ENCODE results near the gene TRIM72.

The TRIM72 gene

DNA sequence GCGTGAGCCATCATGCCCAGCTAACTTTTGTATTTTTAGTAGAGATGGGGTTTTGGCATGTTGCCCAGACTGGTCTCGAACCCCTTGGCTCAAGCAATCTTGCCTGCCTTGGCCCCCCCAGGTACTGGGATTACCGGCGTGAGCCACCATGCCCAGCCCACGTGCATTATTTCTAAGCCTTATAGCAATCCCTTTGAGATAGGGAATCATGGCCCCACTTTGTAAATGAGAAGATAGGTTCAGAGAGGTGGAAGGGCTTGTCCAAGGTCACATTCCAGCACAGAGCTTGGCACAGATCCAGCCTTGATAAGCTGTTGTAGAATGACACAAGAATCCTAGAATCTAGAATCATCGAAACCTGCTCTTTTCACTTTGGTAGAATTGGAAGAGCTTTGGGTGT is 7.1 kb upstream of the TRIM72 start:
- TF ChIP-seq, protein P1, sequence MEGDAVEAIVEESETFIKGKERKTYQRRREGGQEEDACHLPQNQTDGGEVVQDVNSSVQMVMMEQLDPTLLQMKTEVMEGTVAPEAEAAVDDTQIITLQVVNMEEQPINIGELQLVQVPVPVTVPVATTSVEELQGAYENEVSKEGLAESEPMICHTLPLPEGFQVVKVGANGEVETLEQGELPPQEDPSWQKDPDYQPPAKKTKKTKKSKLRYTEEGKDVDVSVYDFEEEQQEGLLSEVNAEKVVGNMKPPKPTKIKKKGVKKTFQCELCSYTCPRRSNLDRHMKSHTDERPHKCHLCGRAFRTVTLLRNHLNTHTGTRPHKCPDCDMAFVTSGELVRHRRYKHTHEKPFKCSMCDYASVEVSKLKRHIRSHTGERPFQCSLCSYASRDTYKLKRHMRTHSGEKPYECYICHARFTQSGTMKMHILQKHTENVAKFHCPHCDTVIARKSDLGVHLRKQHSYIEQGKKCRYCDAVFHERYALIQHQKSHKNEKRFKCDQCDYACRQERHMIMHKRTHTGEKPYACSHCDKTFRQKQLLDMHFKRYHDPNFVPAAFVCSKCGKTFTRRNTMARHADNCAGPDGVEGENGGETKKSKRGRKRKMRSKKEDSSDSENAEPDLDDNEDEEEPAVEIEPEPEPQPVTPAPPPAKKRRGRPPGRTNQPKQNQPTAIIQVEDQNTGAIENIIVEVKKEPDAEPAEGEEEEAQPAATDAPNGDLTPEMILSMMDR (IDR thresholded peaks at IDR 0.05; ENCODE audit: insufficient read depth, missing control alignments) = no peak
- DNase-seq (ENCODE audit: insufficient read length, low spot score) (no peak), FAIRE-seq (no peak)

DNA sequence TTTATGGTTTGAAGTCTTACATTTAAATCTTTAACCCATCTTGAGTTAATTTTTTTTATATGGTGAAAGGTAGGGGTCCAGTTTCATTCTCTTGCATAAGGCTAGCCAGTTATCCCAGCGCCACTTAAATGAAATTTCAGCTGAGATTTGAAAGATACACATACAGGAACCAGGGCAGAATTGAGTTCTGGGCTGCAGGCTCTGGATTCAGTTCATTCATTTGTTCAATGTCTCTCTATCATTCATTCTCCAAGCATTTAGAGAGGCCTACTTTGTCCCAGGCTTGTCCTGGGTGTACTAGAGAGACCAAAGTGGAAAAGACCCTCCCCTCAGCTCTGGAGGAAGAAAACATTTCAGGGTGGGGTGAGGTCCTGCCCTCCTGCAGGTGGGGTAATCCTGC is 577 bp upstream of the TRIM72 start:
- DNase-seq (ENCODE audit: insufficient read length, low spot score) (no peak), FAIRE-seq (no peak)
- TF ChIP-seq, protein P1 (IDR thresholded peaks at IDR 0.05; ENCODE audit: insufficient read depth, missing control alignments) = no peak

DNA sequence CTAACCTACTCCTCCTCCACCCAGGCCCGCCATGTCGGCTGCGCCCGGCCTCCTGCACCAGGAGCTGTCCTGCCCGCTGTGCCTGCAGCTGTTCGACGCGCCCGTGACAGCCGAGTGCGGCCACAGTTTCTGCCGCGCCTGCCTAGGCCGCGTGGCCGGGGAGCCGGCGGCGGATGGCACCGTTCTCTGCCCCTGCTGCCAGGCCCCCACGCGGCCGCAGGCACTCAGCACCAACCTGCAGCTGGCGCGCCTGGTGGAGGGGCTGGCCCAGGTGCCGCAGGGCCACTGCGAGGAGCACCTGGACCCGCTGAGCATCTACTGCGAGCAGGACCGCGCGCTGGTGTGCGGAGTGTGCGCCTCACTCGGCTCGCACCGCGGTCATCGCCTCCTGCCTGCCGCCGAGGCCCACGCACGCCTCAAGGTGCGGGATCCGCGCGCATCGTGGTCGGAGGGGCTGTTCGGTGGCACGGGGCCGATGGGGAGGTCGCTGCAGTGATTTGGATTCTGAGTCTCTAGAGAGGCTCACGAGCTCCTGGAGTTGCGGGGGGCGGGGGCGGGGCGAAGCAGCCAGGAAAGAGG is 878 bp downstream of the TRIM72 start:
- TF ChIP-seq, protein P1 (IDR thresholded peaks at IDR 0.05; ENCODE audit: insufficient read depth, missing control alignments) = no peak
- FAIRE-seq (no peak), DNase-seq (ENCODE audit: insufficient read length, low spot score) (peak; percentile 24)

DNA sequence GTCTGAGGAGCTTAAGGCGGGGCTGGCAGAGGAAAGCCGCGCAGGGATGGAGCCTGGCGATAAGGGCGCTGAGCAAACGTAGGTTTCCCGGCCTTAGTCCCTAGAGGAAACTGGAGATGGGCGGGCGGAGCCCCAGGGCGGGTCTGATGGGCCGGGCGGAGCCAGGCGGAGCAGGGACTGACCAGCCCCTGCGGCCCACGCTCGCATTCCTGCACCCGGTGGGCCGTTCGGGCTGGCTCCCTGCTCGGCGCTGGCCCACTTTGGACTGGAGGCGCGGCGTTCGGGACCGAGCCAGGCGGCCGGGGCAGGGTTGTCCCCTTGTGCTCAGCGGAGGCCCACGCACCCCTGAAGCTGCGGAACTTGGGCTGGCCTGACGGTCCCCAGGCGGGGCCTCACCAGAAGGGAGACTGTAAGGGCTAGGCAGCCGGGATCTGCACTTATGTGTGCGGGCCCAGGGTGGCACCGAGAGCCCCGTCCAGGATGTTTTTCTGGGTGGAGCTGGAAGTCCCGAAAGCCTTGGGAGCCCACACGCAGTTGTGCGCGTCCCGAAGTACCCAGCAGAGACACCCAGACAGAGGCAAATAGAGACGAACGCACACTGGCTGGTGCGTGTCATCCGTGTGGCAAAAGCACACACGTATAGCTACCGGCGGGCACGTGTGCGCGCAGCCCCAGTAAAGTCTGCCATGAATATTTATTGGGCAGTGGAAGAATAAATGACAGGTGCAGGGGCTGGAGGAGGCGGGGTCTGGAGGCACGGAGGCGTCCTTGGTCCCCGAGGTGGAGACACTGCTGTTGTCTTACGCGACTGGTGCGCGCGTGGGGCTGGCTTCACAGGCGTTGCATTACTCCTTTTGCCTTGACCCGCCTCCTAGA is 1.6 kb downstream of the TRIM72 start:
- no peak for FAIRE-seq
- TF ChIP-seq, protein P1 (IDR thresholded peaks at IDR 0.05; ENCODE audit: insufficient read depth, missing control alignments) = no peak
- DNase-seq (ENCODE audit: insufficient read length, low spot score) = peak; percentile 67

DNA sequence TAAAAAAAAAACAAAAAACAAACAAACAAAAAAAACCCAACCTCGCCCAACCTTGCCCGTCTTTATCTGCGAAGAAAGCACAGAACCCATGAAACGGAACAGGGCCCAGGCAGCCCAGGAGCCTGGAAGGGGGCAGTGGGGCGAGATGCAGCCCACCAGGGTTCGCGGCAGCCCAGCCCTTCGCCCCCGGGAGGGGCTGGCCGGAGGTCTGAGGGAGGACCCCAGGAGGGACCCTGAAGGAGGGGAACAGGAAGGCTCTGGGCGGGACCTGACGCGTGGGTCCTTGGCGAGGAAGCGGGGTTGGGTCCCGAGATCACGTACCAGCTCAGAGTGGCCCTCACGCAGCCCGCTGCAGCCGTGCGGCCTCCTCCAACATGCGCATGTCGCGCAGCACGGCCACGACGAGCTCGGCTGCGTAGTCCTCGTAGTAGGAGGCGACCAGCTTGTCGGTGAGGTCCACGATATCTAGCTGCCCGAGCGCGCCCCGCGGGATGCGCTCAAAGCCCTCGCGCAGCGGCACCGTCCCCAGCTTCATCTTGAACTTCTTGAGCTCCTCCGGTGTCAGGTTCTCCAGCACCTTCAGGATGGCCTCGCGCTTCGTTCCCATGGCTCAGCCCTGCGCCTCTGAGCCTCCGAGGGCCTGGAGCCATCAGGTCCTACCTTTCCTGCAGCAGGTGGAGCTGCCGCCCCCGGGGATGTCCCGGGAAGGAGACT is 2.7 kb downstream of the TRIM72 start, which contains the start of gene PYDC1:
Gene PYDC1 (minus strand): TSS at position 714 of the 714 bp plus-strand sequence. CDS start 107 bp downstream, at position 607.
- no peak for FAIRE-seq
- DNase-seq (ENCODE audit: insufficient read length, low spot score) = peak; percentile 26
- TF ChIP-seq, protein P1 (IDR thresholded peaks at IDR 0.05; ENCODE audit: insufficient read depth, missing control alignments) = no peak

DNA sequence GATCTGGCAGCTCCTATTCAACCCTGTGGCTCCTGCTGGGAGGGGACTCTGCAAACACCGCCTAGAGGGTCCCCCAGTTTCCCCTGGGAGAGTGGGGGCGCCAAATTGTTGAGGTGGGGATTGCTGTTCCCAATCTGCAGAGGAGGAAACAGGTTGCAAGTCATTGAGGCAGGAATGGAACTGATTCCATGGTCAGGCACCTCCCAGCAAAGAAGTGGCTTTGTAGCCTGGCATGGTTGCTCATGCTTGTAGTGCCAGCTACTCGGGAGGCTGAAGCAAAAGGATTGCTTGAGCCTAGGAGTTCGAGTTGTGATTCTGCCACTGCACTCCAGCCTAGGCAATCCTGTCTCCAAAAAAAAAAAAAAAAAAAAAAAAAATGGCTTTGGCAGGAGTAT is 3.2 kb downstream of the TRIM72 start:
- DNase-seq (ENCODE audit: insufficient read length, low spot score) = peak; percentile 18
- TF ChIP-seq, protein P1 (IDR thresholded peaks at IDR 0.05; ENCODE audit: insufficient read depth, missing control alignments) = no peak
- FAIRE-seq = no peak
